ENCODE results near the gene IFNL2.
"Not testable (repeated sequence)": the region's sequence is repeated elsewhere in the genome, so short reads cannot be mapped to it uniquely, and the experiment has no call there.

IFNL2 gene

DNA sequence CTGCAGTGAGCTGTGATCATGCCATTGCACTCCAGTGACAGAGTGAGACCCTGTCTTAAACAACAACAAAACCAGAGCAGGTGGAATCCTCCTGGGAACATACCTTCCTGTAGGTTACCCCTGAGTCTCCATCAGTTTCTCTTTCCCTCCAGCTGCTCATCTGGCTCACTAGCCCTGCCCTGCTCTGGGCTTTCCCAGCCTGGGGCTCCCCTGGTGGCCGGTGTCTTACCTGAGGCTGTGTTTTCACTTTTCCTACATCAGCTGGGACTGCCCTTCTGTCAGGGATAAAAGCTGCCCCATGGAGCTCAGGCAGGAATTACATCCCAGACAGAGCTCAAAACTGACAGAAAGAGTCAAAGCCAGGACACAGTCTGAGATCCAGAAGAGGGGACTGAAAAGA lies at the start of gene IFNL2:
TSS of gene IFNL2 (plus strand) at position 312 of the 400 bp plus-strand sequence. CDS start 173 bp downstream, outside the sequence.
- Histone ChIP-seq H3K4me1 (peaks cover 0 to 16% (median 5%) of the 10 kb centered on the region in 4 donors), H3K27me3 (peaks cover 0 to 58% of the 10 kb centered on the region in 2 donors)
- H3K9me3 ChIP-seq; H3K36me3 ChIP-seq; intact Hi-C loops (cut with DNase I; ENCODE audit: low total_unique reads); H3K4me3 ChIP-seq; DNase-seq; H3K27ac ChIP-seq: not testable (repeated sequence)

DNA sequence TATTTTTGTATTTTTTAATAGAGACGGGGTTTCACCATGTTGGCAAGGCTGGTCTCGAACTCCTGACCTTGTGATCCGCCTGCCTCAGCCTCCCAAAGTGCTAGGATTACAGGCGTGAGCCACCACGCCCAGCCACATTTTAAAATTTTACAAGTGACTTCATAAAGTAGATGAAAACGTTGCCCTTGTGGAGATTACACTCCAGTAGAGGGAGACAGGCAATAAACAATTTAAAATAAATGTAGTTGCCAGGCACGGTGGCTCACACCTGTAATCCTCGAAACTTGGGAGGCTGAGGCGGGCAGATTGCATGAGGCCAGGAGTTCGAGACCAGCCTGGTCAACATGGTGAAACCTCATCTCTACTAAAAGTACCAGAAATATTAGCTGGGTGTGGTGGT lies 49.1 kb upstream of the IFNL2 start:
- H3K27me3 ChIP-seq, result peaks cover 0 to 46% of the 10 kb centered on the region in 2 donors

DNA sequence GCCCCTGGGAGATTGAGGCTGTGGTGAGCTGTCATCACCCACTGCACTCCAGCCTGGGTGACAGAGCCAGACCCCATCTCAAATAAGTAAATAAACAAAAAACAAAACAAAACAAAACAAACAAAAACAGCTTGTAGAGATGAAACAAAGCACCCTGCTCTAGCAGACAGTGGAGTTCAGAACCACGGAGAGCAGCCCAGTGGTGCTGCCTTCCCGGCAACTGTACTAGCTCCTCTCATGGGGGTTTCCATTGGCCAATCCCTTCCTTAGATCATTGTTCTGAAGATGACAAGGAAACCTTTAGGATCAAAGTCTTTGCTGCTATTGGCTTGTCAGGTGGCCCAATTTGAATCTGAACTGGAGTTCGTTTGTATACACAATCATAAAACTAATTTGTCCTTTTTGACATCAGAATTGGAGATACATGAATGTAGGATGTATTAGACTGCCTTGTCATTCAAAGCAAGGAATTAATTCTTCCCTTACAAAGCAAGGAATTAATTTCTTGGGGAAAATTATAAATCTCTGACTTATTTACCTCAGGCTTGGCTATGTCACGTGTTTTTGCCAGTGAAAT lies 44.4 kb upstream of the IFNL2 start:
- peaks cover 0 to 32% of the 10 kb centered on the region in 2 donors for H3K27me3 ChIP-seq

More for the DNA sequence above, 49.1 kb upstream of the IFNL2 start:
- DNase-seq; H3K4me3 ChIP-seq; H3K36me3 ChIP-seq; H3K4me1 ChIP-seq; intact Hi-C loops (cut with DNase I; ENCODE audit: low total_unique reads); H3K27ac ChIP-seq: not testable (repeated sequence)
- peaks cover 0 to 18% (median 15%) of the 10 kb centered on the region in 3 donors for H3K9me3 ChIP-seq

DNA sequence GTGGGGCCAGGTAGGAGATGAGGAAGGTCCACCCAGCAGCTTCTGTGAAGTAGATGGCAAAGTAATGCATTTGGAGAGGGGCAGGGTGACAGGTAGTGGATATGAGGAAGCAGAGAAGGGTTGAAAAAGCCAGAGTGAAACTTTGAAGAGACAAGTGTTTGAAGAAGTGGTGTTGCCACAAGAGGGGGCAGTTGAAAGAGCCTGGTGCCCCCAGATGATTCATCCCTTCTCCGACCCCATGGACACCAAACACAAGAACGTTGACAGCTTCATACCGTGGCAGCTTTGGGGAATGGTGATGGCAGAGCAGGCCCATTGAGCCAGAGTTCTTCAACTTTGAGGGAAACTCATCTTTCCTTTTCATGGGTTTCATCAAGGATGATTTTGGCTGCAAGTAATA lies 43.3 kb upstream of the IFNL2 start:
- no peaks in the 10 kb centered on the region for H3K4me1 ChIP-seq
- H3K36me3 ChIP-seq, result no peaks in the 10 kb centered on the region
- intact Hi-C loops (cut with DNase I; ENCODE audit: low total_unique reads), result no loop called here
- H3K27ac ChIP-seq, result no peak overlapping the region
- no peaks in the 10 kb centered on the region for H3K9me3 ChIP-seq
- DNase-seq, result no peak
- peaks cover 0 to 28% of the 10 kb centered on the region in 2 donors for H3K27me3 ChIP-seq
- TF ChIP-seq, protein P1, sequence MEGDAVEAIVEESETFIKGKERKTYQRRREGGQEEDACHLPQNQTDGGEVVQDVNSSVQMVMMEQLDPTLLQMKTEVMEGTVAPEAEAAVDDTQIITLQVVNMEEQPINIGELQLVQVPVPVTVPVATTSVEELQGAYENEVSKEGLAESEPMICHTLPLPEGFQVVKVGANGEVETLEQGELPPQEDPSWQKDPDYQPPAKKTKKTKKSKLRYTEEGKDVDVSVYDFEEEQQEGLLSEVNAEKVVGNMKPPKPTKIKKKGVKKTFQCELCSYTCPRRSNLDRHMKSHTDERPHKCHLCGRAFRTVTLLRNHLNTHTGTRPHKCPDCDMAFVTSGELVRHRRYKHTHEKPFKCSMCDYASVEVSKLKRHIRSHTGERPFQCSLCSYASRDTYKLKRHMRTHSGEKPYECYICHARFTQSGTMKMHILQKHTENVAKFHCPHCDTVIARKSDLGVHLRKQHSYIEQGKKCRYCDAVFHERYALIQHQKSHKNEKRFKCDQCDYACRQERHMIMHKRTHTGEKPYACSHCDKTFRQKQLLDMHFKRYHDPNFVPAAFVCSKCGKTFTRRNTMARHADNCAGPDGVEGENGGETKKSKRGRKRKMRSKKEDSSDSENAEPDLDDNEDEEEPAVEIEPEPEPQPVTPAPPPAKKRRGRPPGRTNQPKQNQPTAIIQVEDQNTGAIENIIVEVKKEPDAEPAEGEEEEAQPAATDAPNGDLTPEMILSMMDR (IDR thresholded peaks at IDR 0.05), result no peak
- H3K4me3 ChIP-seq, result no peak overlapping the region

More for the DNA sequence above, 44.4 kb upstream of the IFNL2 start:
- Histone ChIP-seq H3K36me3 (no peaks in the 10 kb centered on the region), H3K9me3 (no peaks in the 10 kb centered on the region), H3K4me3 (no peak overlapping the region), H3K4me1 (no peaks in the 10 kb centered on the region), H3K27ac (no peak overlapping the region)
- intact Hi-C loops (cut with DNase I; ENCODE audit: low total_unique reads), result no loop called here
- TF ChIP-seq, protein P1 (IDR thresholded peaks at IDR 0.05), result no peak
- no peak for DNase-seq

DNA sequence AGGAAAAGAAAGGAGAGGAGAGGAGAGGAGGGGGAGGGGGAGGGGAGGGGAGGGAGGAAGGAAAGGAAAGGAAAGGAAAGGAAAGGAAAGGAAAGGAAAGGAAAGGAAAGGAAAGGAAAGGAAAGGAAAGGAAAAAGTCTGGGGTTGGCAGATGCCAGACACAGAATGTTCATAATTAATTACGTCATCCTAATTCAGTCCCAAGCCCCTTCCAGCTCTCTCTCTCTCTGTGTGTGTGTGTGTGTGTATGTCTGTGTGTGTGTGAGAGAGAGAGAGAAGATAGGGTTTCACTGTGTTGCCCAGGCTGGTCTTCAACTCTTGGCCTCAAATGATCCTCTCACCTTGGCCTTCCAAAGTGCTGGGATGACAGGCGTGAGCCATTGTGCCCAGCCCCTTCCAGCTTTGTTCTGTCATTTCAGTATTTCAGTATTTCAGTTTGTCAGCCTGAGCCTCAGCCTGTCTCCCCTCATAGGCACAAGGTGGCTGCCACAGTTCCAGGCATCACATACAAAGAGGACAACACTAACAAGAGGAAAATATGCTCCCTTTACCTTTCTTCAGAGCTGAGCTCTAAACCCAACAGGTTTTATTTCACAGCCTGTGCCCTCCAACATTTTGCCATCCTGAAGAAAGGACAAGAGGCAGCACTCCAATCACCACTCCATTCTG lies 38.0 kb upstream of the IFNL2 start:
- H3K27ac ChIP-seq, result no peak overlapping the region
- DNase-seq, result no peak
- no peaks in the 10 kb centered on the region for H3K4me1 ChIP-seq
- H3K9me3 ChIP-seq, result no peaks in the 10 kb centered on the region
- H3K4me3 ChIP-seq, result no peak overlapping the region
- H3K36me3 ChIP-seq, result no peaks in the 10 kb centered on the region
- TF ChIP-seq, protein P1 (IDR thresholded peaks at IDR 0.05), result no peak
- intact Hi-C loops (cut with DNase I; ENCODE audit: low total_unique reads), result no loop called here
- H3K27me3 ChIP-seq, result peaks cover 0 to 11% of the 10 kb centered on the region in 2 donors

DNA sequence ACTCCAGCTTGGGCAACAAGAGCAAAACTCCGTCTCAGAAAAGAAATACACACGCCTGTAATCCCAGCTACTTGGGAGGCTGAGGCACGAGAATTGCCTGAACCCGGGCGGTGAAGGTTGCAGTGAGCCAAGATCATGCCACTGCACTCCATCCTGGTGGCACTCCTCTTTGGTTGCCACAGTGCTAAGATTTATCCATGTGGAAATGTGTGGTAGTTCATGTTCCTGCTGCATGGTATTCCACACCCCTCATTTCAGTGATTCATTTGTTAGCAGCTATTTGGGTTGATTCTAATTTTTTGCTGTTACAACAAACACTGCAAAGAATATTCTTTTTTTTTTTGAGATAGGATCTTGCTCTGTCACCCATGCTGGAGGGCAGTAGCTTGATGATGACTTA lies 35.5 kb upstream of the IFNL2 start:
- TF ChIP-seq, protein P1 (IDR thresholded peaks at IDR 0.05), result no peak
- no peak overlapping the region for H3K4me3 ChIP-seq
- no peaks in the 10 kb centered on the region for H3K9me3 ChIP-seq
- intact Hi-C loops (cut with DNase I; ENCODE audit: low total_unique reads), result no loop called here
- peaks cover 0 to 33% of the 10 kb centered on the region in 2 donors for H3K27me3 ChIP-seq
- no peak overlapping the region for H3K27ac ChIP-seq
- no peaks in the 10 kb centered on the region for H3K4me1 ChIP-seq
- H3K36me3 ChIP-seq, result no peaks in the 10 kb centered on the region
- no peak for DNase-seq
